Measurements from ENCODE around the gene NMT2.

NMT2 gene

GRCh38 chr10:15092855-15093408 lies 75.6 kb downstream of the NMT2 start:
- DNase-seq (ENCODE audit: low read depth in 2 of 2), result no peak

GRCh38 chr10:15091418-15091817 lies 77.1 kb downstream of the NMT2 start:
- no peak for DNase-seq (ENCODE audit: low read depth in 2 of 2)

- peak; percentile 75 to 79 for DNase-seq (ENCODE audit: low read depth in 2 of 2)
Measured at GRCh38 chr10:15088428-15089261, 79.8 kb downstream of the NMT2 start, which contains the start of gene ACBD7. ACBD7 (minus strand) TSS chr10:15088776; CDS start chr10:15088728, 48 bp downstream.

GRCh38 chr10:15084502-15084922 lies 84.0 kb downstream of the NMT2 start:
- DNase-seq (ENCODE audit: low read depth in 2 of 2), result no peak

GRCh38 chr10:15083674-15084501 lies 84.6 kb downstream of the NMT2 start:
- no peak for DNase-seq (ENCODE audit: low read depth in 2 of 2)

- no peak for DNase-seq (ENCODE audit: low read depth in 2 of 2)
Measured at GRCh38 chr10:15075421-15075820, 93.1 kb downstream of the NMT2 start.

- no peak for DNase-seq (ENCODE audit: low read depth in 2 of 2)
Measured at GRCh38 chr10:15072358-15072757, 96.1 kb downstream of the NMT2 start.

GRCh38 chr10:15069230-15069629 lies 99.3 kb downstream of the NMT2 start:
- no peak for DNase-seq (ENCODE audit: low read depth in 2 of 2)

GRCh38 chr10:15068802-15069201 lies 99.7 kb downstream of the NMT2 start:
- DNase-seq (ENCODE audit: low read depth in 2 of 2), result no peak

- no peak for DNase-seq (ENCODE audit: low read depth in 2 of 2)
Measured at GRCh38 chr10:15067154-15067553, 101.3 kb downstream of the NMT2 start.

- no peak for DNase-seq (ENCODE audit: low read depth in 2 of 2)
Measured at GRCh38 chr10:15060638-15061037, 107.9 kb downstream of the NMT2 start.

- no peak for DNase-seq (ENCODE audit: low read depth in 2 of 2)
Measured at GRCh38 chr10:15059914-15060313, 108.6 kb downstream of the NMT2 start.

- no peak for DNase-seq (ENCODE audit: low read depth in 2 of 2)
Measured at GRCh38 chr10:15058689-15059088, 109.8 kb downstream of the NMT2 start.

Data from stimulated activated CD8-positive, alpha-beta memory T cell treated with anti-CD3 and anti-CD28 coated beads, Interleukin-2, amount 100 ng/mL, for 48 hours (primary cell).